ENCODE results near the gene TAOK1.

Gene TAOK1

GRCh38 chr17:29584452-29585079 is 194.4 kb downstream of the TAOK1 start:
- no peak for DNase-seq (ENCODE audit: low read depth in 2 of 2)

- DNase-seq (ENCODE audit: low read depth in 2 of 2) = no peak
These were observed 195.1 kb downstream of the TAOK1 start for GRCh38 chr17:29585080-29585751.

- no peak for DNase-seq (ENCODE audit: low read depth in 2 of 2)
These were observed 196.7 kb downstream of the TAOK1 start for GRCh38 chr17:29586676-29587469.

- no peak for DNase-seq (ENCODE audit: low read depth in 2 of 2)
These were observed 197.4 kb downstream of the TAOK1 start for GRCh38 chr17:29587591-29587990.

- DNase-seq (ENCODE audit: low read depth in 2 of 2) = no peak
These were observed 197.9 kb downstream of the TAOK1 start for GRCh38 chr17:29588017-29588561.

GRCh38 chr17:29588562-29589411 is 198.6 kb downstream of the TAOK1 start:
- peak in 1 of 2 donors; percentile 27 for DNase-seq (ENCODE audit: low read depth in 2 of 2)

- DNase-seq (ENCODE audit: low read depth in 2 of 2) = peak; percentile 73 to 80
These were observed 199.6 kb downstream of the TAOK1 start, which contains the start of gene GIT1 for GRCh38 chr17:29589524-29590410. TSS of gene GIT1 (minus strand) at chr17:29589648. CDS start at chr17:29589378, 270 bp downstream.

GRCh38 chr17:29590411-29591145 is 200.4 kb downstream of the TAOK1 start:
- no peak for DNase-seq (ENCODE audit: low read depth in 2 of 2)

GRCh38 chr17:29591146-29591736 is 201.1 kb downstream of the TAOK1 start:
- peak in 1 of 2 donors; percentile 24 for DNase-seq (ENCODE audit: low read depth in 2 of 2)

GRCh38 chr17:29591737-29592608 is 201.8 kb downstream of the TAOK1 start:
- DNase-seq (ENCODE audit: low read depth in 2 of 2) = peak; percentile 81 to 85

- peak in 1 of 2 donors; percentile 43 for DNase-seq (ENCODE audit: low read depth in 2 of 2)
These were observed 202.8 kb downstream of the TAOK1 start, which contains the start of gene ANKRD13B for GRCh38 chr17:29592850-29593551. TSS of gene ANKRD13B (plus strand) at chr17:29593132. CDS start at chr17:29593622, 490 bp downstream.

- DNase-seq (ENCODE audit: low read depth in 2 of 2) = no peak
These were observed 203.7 kb downstream of the TAOK1 start for GRCh38 chr17:29593591-29594518.

- DNase-seq (ENCODE audit: low read depth in 2 of 2) = no peak
These were observed 204.4 kb downstream of the TAOK1 start for GRCh38 chr17:29594519-29595090.

GRCh38 chr17:29595107-29595942 is 205.2 kb downstream of the TAOK1 start:
- no peak for DNase-seq (ENCODE audit: low read depth in 2 of 2)
